GM12892 (cell line): ENCODE results near the gene MORC1.

Source experiments
- DNase-seq: peaks from one replicate; pipeline ENCODE4 v3.0.0; 2011; ENCODE audit not compliant: insufficient read length
- FAIRE-seq: peaks from 2 replicates; lab custom pipeline; 2011; peaks lifted over from hg19 to GRCh38; lab: Jason Lieb, UNC
- POLR2A ChIP-seq: IDR thresholded peaks from 2 replicates; pipeline ENCODE4 v1.6.1; 2011; ENCODE audit warnings: low read depth, low read length, control low read depth
- POLR2AphosphoS5 ChIP-seq: IDR thresholded peaks from 2 replicates; pipeline ENCODE4 v1.6.1; 2011; ENCODE audit warnings: low read depth, low read length, control low read depth
- TAF1 ChIP-seq: IDR thresholded peaks from 2 replicates; pipeline ENCODE4 v1.6.1; 2011; ENCODE audit warnings: low read depth, mild to moderate bottlenecking, control low read depth, low read length, borderline replicate concordance

MORC1 gene

DNA sequence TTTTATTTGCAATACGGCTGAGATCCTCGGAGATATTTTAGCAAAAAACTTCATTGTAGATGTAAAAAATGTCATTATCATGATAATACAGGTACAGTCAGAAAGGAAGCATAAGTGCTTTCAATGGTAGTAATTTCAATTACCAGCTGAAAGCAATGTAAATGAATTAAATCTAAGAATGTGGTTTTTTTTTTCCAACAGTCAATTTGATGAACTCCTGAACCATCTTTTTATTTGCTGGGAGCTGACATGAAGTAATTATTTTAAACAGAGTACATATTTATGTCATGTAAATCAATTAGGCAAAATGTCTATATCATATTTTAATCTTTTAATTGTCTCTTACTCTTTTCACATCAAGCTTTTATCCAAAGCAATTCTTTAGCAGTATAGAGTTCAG is 70.6 kb downstream of the MORC1 start:
- no peak for FAIRE-seq
- no peak for TF ChIP-seq POLR2A
- no peak for TF ChIP-seq TAF1
- TF ChIP-seq POLR2AphosphoS5, result no peak
- no peak for DNase-seq

GRCh38 chr3:109045271-109046040 is 72.5 kb downstream of the MORC1 start:
- DNase-seq (no peak), FAIRE-seq (no peak)
- TF ChIP-seq TAF1, result no peak
- TF ChIP-seq POLR2A, result no peak
- TF ChIP-seq POLR2AphosphoS5, result no peak

- TF ChIP-seq POLR2A (no peak), POLR2AphosphoS5 (no peak), TAF1 (no peak)
- FAIRE-seq (no peak), DNase-seq (no peak)
Measured at GRCh38 chr3:109035082-109035481, 82.9 kb downstream of the MORC1 start.

DNA sequence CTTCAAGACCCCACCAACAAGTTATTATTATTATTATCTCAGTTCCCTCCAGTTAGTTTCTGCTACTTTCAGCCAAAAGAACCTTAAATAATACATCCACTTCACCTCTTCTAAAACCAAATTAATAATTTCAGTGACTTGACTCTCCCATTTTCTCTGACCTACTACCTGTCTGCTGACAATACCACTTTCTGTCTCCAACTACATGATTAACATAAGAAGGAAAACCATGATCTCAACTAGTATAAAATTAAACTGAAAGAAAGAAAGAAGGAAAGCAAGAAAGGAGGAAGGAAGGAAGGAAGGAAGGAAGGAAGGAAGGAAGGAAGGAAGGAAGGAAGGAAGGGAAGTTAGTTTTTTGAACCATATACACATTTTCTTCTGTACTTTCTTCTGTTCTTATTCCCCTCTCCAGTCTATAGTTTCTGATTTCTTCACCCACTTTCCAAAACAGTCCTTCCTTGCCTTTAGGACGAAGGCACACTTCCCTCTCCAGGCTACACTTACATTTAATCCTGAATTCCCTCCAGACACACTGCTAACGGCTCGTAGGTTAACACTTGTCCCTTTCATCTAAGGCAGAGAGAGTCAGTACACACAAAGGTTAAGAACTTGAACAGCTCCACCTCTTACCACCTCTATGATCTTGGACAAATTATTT is 84.8 kb downstream of the MORC1 start:
- no peak for TF ChIP-seq TAF1
- TF ChIP-seq POLR2AphosphoS5, result no peak
- no peak for TF ChIP-seq POLR2A
- FAIRE-seq, result no peak
- no peak for DNase-seq

DNA sequence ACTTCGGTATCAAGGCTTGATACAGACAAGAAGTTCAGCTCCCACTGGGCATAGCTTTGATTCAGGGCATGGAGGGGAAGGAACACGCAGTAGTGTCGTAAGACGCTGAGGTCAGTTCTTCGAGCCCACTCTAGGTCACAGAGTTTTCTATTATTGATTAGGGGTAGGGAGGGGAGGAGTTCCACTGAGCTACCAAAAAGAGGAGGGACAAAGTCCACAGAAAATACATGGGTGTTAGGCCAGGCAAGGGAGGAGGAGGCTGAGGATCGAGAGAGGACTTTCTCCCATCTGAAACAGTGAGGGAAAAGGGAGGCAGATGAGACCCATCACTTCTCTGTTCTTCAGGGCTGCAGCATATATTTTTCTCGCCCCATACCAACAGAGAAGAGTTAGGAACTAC is 89.2 kb downstream of the MORC1 start:
- FAIRE-seq, result no peak
- DNase-seq, result no peak
- TF ChIP-seq POLR2AphosphoS5 (no peak), POLR2A (no peak), TAF1 (no peak)

DNA sequence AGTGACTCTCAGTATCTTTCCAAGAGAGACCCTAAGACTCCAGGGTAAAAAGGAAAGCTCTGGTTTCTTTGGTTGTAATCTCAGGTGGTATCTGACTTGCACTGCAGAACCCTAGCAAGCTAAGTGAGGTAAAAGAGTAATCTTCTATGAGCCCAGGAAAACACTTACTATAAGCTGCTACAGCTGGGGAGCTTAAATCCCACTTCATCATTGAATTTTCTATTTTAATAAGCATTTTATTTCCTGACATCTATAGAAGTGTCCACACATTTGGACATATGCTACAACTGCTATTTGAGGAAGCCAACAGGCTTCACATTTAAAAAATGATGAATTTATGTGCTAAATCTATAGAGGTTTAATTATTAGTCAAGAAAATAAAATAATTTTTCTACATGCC is 91.1 kb downstream of the MORC1 start:
- no peak for FAIRE-seq
- TF ChIP-seq POLR2AphosphoS5 (no peak), POLR2A (no peak), TAF1 (no peak)

DNA sequence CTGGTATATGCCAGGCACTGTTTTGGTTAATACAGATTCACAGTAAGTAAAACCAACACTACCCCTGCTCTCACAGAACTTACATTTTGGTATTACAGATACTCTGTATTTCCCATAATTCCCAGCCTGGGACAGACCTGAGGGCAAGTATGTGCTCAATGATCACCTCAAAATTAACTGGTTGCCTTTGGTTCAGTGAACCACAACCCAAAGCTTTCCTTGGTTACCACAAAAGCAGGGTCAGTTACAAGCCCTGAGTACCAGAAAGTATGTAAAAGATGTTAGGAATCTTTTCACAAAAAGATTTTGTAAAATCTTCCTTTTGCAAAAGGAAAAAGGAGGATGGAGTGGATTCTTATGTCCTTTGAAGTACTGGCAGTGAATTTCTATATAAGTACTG is 92.0 kb downstream of the MORC1 start:
- no peak for TF ChIP-seq POLR2A
- no peak for TF ChIP-seq TAF1
- TF ChIP-seq POLR2AphosphoS5, result no peak
- FAIRE-seq, result no peak
- DNase-seq, result no peak

More for the DNA sequence above, 91.1 kb downstream of the MORC1 start:
- no peak for DNase-seq

GRCh38 chr3:109023656-109024254 is 94.2 kb downstream of the MORC1 start:
- no peak for DNase-seq
- no peak for TF ChIP-seq POLR2A
- no peak for TF ChIP-seq TAF1
- TF ChIP-seq POLR2AphosphoS5, result no peak
- FAIRE-seq, result peak; percentile 60

- DNase-seq (no peak), FAIRE-seq (no peak)
- TF ChIP-seq POLR2A (no peak), POLR2AphosphoS5 (no peak), TAF1 (no peak)
Measured at GRCh38 chr3:109023167-109023566, 94.8 kb downstream of the MORC1 start.

DNA sequence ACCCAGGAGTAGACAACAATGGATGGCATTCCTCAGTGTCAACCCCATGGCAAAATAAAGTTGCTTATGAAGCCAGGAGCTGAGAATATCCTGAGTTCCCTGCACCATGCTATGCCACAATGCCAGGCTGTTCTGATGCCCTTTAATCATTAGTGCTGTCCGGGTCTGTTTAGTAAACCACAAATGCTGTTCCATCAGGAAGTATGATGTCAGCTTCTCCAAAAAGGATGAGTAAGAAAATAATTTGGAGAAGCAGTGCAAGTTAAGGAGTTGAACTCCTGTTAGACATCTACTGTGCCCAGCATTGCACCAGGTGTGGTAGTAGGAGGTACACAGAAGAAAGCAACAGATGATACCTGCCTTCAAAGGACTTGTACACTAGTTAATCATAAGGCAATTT is 96.4 kb downstream of the MORC1 start:
- DNase-seq, result no peak
- no peak for FAIRE-seq
- TF ChIP-seq TAF1 (no peak), POLR2A (no peak), POLR2AphosphoS5 (no peak)

DNA sequence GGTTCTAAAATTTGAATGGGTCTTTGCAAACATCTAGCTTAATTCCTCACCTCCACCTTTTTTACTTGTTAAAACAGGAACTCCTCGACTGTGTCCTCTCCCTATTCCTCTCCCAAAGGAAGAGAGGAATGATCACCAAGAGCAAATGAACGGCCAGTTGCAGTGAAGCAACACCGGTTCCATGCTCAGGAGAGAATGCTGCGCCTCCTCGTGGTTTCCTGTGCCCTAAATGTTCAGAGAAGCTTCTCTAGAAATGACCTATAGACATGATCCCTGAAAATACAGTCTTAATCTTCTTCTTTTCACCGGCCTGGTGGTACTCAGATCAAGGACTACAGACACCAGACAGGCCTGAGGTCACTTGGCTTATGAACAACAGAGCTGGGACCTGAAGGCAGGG is 99.1 kb downstream of the MORC1 start:
- TF ChIP-seq TAF1 (no peak), POLR2A (no peak), POLR2AphosphoS5 (no peak)
- DNase-seq, result no peak
- no peak for FAIRE-seq

GRCh38 chr3:109005443-109005842 is 112.5 kb downstream of the MORC1 start:
- DNase-seq (no peak), FAIRE-seq (no peak)
- TF ChIP-seq TAF1 (no peak), POLR2AphosphoS5 (no peak)
